Common myeloid progenitor, CD34-positive (primary cell): ENCODE measurements around the gene ELOVL1. TPM values are rescaled to one million over a fixed set of nuclear protein-coding genes. Genes with fewer than 3 reads are reported as not detected.
A peak's percentile ranks its signal among the peaks of the same experiment; 100 is the strongest.
"Not testable (repeated sequence)": the region's sequence is repeated elsewhere in the genome, so short reads cannot be mapped to it uniquely, and the experiment has no call there.

ENCODE experiments used
- CTCF ChIA-PET: fragments of 350-600 bp; sonication (Branson Sonifier 250); formaldehyde crosslinking; loops from one replicate; lab custom pipeline; 2021; ENCODE audit warnings: antibody characterized with exemption; lab: Charles Lee
- POLR2A ChIA-PET: fragments of 350-600 bp; sonication (Branson Sonifier 250); formaldehyde crosslinking; loops from one replicate; lab custom pipeline; 2021; ENCODE audit warnings: antibody characterized with exemption; lab: Charles Lee
- DNase-seq, 3 donors: peaks; one replicate each; pipeline versions ENCODE4 v3.0.0 to v3.0.0-alpha.2; 2013
- H3K27ac ChIP-seq, 2 experiments: 1 replicate in 1 of 2; 2 replicates in 1 of 2; pipeline ENCODE4 v1.7.0; 2013; ENCODE audit warnings: inconsistent platforms in 2 of 2, low read length in 2 of 2, mild to moderate bottlenecking in 2 of 2, low read depth in 1 of 2, moderate library complexity in 1 of 2; ENCODE audit not compliant: severe bottlenecking in 2 of 2, insufficient read depth in 1 of 2, poor library complexity in 1 of 2
- H3K27me3 ChIP-seq, 5 experiments: replicated peaks in 2 of 5; 1 replicate in 3 of 5; 2 replicates in 2 of 5; pipeline versions ENCODE4 v1.6.1 to v1.7.0; 2013; ENCODE audit warnings: low read length in 4 of 5, mild to moderate bottlenecking in 2 of 5, moderate library complexity in 2 of 5, inconsistent platforms in 1 of 5; ENCODE audit not compliant: insufficient read depth in 5 of 5, control insufficient read depth in 4 of 5
- H3K36me3 ChIP-seq, 4 experiments: 1 replicate in 2 of 4; 2 replicates in 2 of 4; pipeline versions ENCODE4 v1.6.1 to v1.7.0; 2013; ENCODE audit warnings: low read length in 3 of 4, control low read depth in 1 of 4, mild to moderate bottlenecking in 1 of 4; ENCODE audit not compliant: control insufficient read depth in 4 of 4, insufficient read depth in 4 of 4
- H3K4me1 ChIP-seq, 4 experiments: 1 replicate in 3 of 4; 2 replicates in 1 of 4; pipeline versions ENCODE4 v1.6.1 to v1.7.1; 2013; ENCODE audit warnings: low read length in 3 of 4, mild to moderate bottlenecking in 3 of 4, control low read depth in 1 of 4, inconsistent platforms in 1 of 4, moderate library complexity in 1 of 4; ENCODE audit not compliant: control insufficient read depth in 4 of 4, insufficient read depth in 4 of 4; ENCODE audit errors: control extremely low read depth in 1 of 4
- H3K4me3 ChIP-seq, 7 experiments: 1 replicate in 4 of 7; 2 replicates in 3 of 7; pipeline versions ENCODE4 v1.5.1 to v1.7.0; 2013; ENCODE audit warnings: mild to moderate bottlenecking in 7 of 7, low read length in 6 of 7, moderate library complexity in 6 of 7, inconsistent platforms in 2 of 7, low read depth in 2 of 7, control low read depth in 1 of 7; ENCODE audit not compliant: insufficient read depth in 4 of 7, control insufficient read depth in 1 of 7; ENCODE audit errors: extremely low read depth in 1 of 7
- H3K9me3 ChIP-seq, 5 experiments: 1 replicate in 4 of 5; 2 replicates in 1 of 5; pipeline versions ENCODE4 v1.6.1 to v1.7.1; 2013; ENCODE audit warnings: low read length in 4 of 5, mild to moderate bottlenecking in 2 of 5, inconsistent platforms in 1 of 5, low read depth in 1 of 5, moderate library complexity in 1 of 5; ENCODE audit not compliant: control insufficient read depth in 4 of 5, insufficient read depth in 2 of 5; ENCODE audit errors: control extremely low read depth in 1 of 5
- WGBS: methylation state at CpG from one replicate; pipeline ENCODE4 v1.1.5; 2013; ENCODE audit not compliant: insufficient coverage; 5-methylcytosine and 5-hydroxymethylcytosine counted together
- polyA plus RNA-seq: library from polyadenylated mRNA; unstranded; fragments of 120-200 nt; gene quantifications from one replicate; pipeline ENCODE4 v1.2.1, GENCODE V29; 2013

Gene ELOVL1
- polyA plus RNA-seq = 55.3 TPM

GRCh38 chr1:43367904-43368645 lies at the start of gene ELOVL1:
Gene ELOVL1 (minus strand): TSS chr1:43368011. CDS start chr1:43365609, 2,402 bp downstream.
- H3K4me3 ChIP-seq = peak within 1 kb of the TSS; percentile 57 to 90 (median 80)
- peak; percentile 88 to 93 (median 90) for DNase-seq
- peaks cover 5 to 25% (median 22%) of the 10 kb centered on the region in 4 experiments for H3K4me1 ChIP-seq
- H3K36me3 ChIP-seq = peaks cover 5 to 28% (median 21%) of the 10 kb centered on the region in 4 experiments
- ChIA-PET CTCF (interaction anchor here (0.7 to 1.6 kb wide), 8 partner anchors 14 to 100 kb away, joined by 3 to 6 read pairs (median 3); partner anchors contain the start of genes MED8 and SZT2), POLR2A (interaction anchor here (0.9 to 1.8 kb wide), 4 partner anchors 10 to 130 kb away, joined by 3 to 8 read pairs (median 4); partner anchors contain the start of genes CDC20, MED8 and SZT2)
- H3K9me3 ChIP-seq = no peaks in the 10 kb centered on the region
- no peaks in the 10 kb centered on the region for H3K27me3 ChIP-seq
- 0% methylated on average over 53 of the region's 58 CpGs for WGBS
- peak within 1 kb of the TSS; percentile 29 to 83 for H3K27ac ChIP-seq

GRCh38 chr1:43415901-43416300 lies 48.1 kb upstream of the ELOVL1 start:
- Histone ChIP-seq H3K9me3 (no peaks in the 10 kb centered on the region), H3K4me3 (no peak overlapping the region), H3K4me1 (no peaks in the 10 kb centered on the region), H3K27ac (no peak overlapping the region), H3K27me3 (no peaks in the 10 kb centered on the region), H3K36me3 (peaks cover 29 to 66% (median 46%) of the 10 kb centered on the region in 4 experiments)
- WGBS = 91% methylated on average over 5 of the region's 5 CpGs
- no peak for DNase-seq
- ChIA-PET POLR2A (no interaction called here), CTCF (interaction anchor here (1.1 to 5.4 kb wide), 6 partner anchors 43 to 189 kb away, joined by 3 to 39 read pairs (median 18); no protein-coding TSS in a partner anchor)

- Histone ChIP-seq H3K4me3 (no peak overlapping the region), H3K27me3 (no peaks in the 10 kb centered on the region), H3K36me3 (peaks cover 24 to 54% (median 34%) of the 10 kb centered on the region in 4 experiments), H3K9me3 (no peaks in the 10 kb centered on the region), H3K4me1 (no peaks in the 10 kb centered on the region), H3K27ac (no peak overlapping the region)
- peak; percentile 82 to 91 (median 87) for DNase-seq
- CTCF ChIA-PET = interaction anchor here (0.6 to 5.4 kb wide), 28 partner anchors 9 to 636 kb away, joined by 3 to 39 read pairs (median 4); partner anchors contain the start of genes CDC20, ELOVL1, KDM4A and MED8
- POLR2A ChIA-PET = no interaction called here
- 76% methylated on average over 4 of the region's 5 CpGs for WGBS
Measured at GRCh38 chr1:43414634-43415223, 46.9 kb upstream of the ELOVL1 start.

- H3K4me1 ChIP-seq, POLR2A ChIA-PET, H3K27me3 ChIP-seq, H3K4me3 ChIP-seq, DNase-seq, H3K9me3 ChIP-seq, H3K27ac ChIP-seq: not testable (repeated sequence)
- WGBS = 100% methylated on average over 1 of the region's 1 CpG
- peaks cover 23 to 51% (median 33%) of the 10 kb centered on the region in 4 experiments for H3K36me3 ChIP-seq
- CTCF ChIA-PET = interaction anchor here (1.1 to 5.4 kb wide), 9 partner anchors 13 to 340 kb away, joined by 3 to 39 read pairs (median 6); no protein-coding TSS in a partner anchor
Measured at GRCh38 chr1:43413426-43413825, 45.6 kb upstream of the ELOVL1 start.

GRCh38 chr1:43410571-43410970 lies 42.8 kb upstream of the ELOVL1 start:
- Histone ChIP-seq H3K4me1 (no peaks in the 10 kb centered on the region), H3K9me3 (no peaks in the 10 kb centered on the region), H3K27ac (no peak overlapping the region), H3K36me3 (peaks cover 13 to 48% (median 29%) of the 10 kb centered on the region in 4 experiments), H3K27me3 (no peaks in the 10 kb centered on the region), H3K4me3 (no peak overlapping the region)
- CTCF ChIA-PET = no interaction called here
- DNase-seq = no peak
- POLR2A ChIA-PET = no interaction called here
- no CpG with 5 or more reads among the region's 3 CpGs for WGBS

- Histone ChIP-seq H3K27me3 (no peaks in the 10 kb centered on the region), H3K27ac (no peak overlapping the region), H3K9me3 (no peaks in the 10 kb centered on the region), H3K4me3 (no peak overlapping the region), H3K4me1 (no peaks in the 10 kb centered on the region), H3K36me3 (peaks cover 30 to 60% (median 48%) of the 10 kb centered on the region in 4 experiments)
- no peak for DNase-seq
- ChIA-PET POLR2A (interaction anchor here (0.6 to 1.2 kb wide), 2 partner anchors 40 to 81 kb away, joined by 3 to 4 read pairs; no protein-coding TSS in a partner anchor), CTCF (interaction anchor here (1.3 kb wide), 1 partner anchor 8 kb away, joined by 5 read pairs; no protein-coding TSS in a partner anchor)
- WGBS = 100% methylated on average over 2 of the region's 2 CpGs
Measured at GRCh38 chr1:43405876-43406234, 38.0 kb upstream of the ELOVL1 start.
